Stimulated activated CD4-positive, alpha-beta T cell treated with anti-CD3 and anti-CD28 coated beads, Interleukin-1b, Interleukin-23, amount 100 ng/mL, for 48 hours (primary cell): ENCODE results near the gene ZNF552.
"Not testable (repeated sequence)": the region's sequence is repeated elsewhere in the genome, so short reads cannot be mapped to it uniquely, and the experiment has no call there.

Experiments used
- DNase-seq: peaks from one replicate; pipeline ENCODE4 v3.0.0-alpha.2; 2020

The ZNF552 gene

GRCh38 chr19:57817976-57818375, 3.3 kb upstream of the ZNF552 start:
- DNase-seq = no peak

GRCh38 chr19:57816652-57817051, 1.9 kb upstream of the ZNF552 start:
- no peak for DNase-seq

- DNase-seq = no peak
Observed at GRCh38 chr19:57815247-57816075, 748 bp upstream of the ZNF552 start.

DNA sequence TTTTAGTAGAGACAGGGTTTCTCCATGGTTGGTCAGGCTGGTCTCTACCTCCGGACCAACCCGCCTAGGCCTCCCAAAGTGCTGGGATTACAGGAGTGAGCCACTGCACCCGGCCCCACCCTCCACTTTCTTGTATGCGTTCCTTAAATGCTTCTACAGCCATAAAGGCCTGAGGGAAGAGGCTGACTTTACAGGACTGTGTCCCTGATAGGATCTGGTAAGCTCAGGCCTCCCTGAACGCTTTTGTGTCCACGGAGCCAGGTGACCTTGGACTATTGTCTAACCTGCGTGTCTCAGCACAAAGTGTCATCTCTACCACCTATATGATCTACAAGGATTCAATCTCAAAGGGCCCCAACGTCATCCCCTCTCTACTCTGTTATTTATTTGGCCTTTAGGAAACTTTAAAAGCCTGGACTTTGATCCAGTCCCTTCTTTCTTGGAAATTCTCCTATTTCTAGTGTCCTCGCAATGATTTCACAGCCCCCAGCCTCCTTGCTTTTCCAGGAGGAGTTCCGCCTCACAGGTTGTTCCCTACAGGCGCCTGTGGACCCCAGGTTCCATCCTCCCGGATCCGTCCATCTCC, 701 bp downstream of the ZNF552 start:
- DNase-seq = no peak

DNA sequence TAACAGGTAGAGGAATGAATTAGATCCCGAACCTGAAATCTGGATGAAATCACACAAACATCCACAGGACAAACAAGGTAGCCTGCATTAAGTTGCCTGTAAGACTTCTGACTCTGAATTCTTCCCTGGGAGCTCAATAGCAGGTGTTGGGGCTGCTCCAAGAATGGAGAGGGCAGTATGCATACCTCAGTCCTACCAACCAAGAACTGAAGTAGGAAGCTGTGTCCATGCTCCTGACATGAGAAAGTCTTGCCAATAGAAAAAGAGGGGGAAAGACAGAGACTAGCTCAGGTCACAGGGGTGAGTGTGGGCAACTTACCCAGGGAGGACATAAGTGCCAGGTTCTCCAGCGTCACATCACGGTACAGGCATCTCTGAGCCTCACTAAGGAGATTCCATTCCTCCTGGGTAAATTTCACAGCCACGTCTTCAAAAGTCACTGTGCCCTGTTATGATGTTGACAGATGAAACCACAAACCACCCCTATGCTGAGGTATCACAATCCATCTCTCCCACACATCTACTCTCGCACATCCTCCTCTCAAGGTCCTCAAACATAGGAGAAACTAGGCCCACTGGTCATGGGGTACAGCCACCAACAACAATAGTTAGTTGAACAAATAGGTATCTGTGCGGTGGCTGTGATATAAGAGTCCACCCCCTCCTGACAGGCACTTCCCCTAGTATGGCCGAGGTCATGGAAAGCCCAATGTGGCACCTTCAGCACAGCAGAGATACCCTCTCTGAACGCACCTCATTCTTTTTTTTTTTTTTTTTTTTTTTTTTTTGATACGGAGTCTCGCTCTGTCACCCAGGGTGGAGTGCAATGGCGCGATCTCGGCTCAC, 1.5 kb downstream of the ZNF552 start:
- not testable (repeated sequence) for DNase-seq

DNA sequence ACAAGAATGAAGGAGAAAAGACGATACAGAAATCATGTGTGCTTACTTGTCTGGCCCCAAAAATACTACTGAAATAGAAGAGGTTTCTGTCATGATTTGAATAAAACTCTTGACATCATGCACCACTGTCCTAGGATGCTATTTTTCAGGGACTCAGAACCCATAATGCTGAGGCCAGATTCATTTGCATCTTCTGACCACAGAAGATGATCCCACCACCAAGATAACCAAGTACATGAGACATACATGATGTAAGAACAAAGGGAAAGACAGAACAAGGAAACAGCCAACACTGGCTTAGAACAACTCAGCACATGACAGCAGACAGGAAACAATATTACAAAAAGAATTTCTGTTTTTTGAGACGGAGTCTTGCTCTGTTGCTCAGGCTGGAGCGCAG, 2.5 kb downstream of the ZNF552 start:
- DNase-seq = no peak

DNA sequence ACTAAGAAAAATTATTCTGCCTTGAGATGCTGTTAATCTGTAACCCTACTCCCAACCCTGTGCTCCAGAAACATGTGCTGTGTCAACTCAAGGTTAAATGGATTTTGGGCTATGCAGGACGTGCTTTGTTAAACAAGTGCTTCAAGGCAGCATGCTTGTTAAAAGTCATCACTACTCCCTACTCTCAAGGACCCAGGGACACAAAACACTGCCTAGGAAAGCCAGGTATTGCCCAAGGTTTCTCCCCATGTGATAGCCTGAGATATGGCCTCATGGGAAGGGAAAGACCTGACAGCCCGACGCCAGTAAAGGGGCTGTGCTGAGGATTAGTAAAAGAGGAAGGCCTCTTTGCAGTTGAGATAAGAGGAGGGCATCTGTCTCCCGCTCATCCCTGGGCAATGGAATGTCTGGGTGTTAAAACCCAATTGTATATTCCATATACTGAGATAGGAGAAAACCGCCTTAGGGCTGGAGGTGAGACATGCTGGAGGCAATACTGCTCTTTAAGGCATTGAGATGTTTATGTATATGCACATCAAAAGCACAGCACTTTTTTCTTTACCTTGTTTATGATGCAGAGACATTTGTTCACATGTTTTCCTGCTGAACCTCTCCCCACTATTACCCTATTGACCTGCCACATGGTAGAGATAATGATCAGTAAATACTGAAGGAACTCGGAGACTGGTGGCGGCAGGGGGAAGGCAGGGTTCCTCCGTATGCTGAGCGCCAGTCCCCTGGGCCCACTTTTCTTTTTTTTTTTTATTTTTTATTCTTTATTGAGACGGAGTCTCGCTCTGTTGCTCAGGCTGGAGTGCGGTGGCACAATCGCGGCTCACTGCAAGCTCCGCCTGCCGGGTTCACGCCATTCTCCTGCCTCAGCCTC, 4.1 kb downstream of the ZNF552 start:
- not testable (repeated sequence) for DNase-seq

DNA sequence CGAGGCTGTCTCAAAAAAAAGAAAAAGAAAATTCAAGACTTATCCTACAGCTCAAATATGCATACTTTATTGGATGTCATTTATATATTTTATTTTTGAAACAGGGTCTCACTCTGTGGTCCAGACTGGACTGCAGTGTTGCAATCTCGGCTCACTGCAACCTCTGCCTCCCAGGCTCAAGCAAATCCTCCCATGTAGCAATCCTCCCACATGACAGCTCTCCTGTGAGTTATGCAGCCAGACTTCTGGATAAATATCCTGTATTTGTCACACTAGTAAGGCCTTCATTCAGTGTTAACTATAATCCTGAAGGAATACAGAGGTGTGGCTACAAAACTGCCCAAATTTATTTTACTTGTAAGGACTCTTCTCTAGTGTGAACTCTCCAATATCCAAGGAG, 7.2 kb downstream of the ZNF552 start:
- DNase-seq = no peak

DNA sequence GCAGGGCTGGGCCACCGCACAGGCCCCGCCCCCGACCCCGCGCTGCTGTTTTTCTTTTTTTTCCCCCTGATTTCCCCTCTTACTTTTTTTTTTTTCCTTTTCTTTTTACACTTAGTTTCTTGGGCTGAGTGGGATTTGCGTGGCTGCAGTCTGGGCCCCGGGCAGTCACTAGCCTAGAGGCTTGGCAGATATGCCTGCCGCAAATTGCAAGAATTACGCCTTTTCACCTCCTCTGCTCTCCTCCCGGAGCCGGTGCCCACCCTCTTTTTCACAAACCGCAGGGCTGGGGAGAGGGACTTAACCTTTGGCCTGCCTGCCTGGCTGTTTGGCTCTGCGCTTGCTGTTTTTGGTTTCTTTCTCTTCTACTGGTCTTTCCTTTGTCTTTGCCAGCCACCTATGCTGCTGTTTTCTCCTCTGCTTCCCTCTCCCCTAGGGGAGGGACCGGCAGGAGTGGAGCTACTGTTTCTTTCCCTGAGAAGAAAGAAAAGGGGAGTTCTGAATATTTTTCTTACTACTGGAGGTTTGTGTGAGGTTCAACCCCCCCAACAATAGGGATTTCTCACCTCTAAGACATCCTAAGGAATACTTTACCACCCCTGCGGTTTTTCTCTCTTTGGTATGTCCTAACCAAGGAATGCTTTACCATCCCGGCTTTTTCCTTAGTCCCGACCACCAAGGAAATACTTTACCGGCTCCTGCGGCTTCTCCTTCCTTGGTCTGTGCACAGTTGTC, 11.0 kb downstream of the ZNF552 start:
- DNase-seq = no peak

GRCh38 chr19:57803265-57803593, 11.5 kb downstream of the ZNF552 start:
- DNase-seq = no peak

GRCh38 chr19:57802269-57802668, 12.4 kb downstream of the ZNF552 start:
- no peak for DNase-seq

DNA sequence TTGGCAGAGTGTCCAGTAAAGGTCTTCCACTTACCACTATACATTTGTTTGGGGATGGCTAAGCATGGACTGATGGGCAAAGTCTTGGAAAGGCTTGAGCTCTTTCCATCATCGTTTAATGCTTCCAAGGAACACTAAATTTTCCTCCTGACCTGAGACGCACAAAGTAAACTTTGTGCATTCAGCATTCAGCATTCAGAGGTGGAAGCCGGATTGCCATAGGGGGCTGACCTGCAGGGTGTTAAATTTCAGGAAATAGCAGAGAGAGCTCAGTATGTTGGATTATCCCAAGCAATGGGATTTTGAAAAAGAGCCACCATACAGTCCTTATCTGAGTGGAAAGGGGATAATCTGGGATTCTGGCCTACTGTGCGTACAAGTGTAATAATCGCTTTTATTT, 14.0 kb downstream of the ZNF552 start:
- no peak for DNase-seq

DNA sequence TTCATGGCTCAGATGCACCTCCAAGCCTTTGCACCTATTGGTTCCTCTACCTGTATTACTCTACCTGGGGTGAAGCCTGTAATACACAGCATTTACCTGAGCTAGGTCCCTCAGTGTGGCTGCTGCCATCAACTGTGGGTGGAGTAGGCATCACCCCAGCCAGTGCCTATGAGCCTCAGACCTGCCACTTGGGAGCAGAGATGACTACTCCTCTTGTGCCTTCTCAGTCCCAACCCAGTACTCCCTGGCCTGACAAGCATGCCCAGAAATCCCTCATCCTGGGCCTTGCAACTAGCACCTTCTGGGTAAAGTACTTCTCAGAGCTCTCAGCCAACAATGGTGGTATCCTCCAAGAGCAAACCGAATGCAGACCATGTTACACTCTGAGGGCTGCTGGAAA, 18.1 kb downstream of the ZNF552 start:
- DNase-seq = not testable (repeated sequence)

- no peak for DNase-seq
Observed at GRCh38 chr19:57789288-57789687, 25.4 kb downstream of the ZNF552 start.

DNA sequence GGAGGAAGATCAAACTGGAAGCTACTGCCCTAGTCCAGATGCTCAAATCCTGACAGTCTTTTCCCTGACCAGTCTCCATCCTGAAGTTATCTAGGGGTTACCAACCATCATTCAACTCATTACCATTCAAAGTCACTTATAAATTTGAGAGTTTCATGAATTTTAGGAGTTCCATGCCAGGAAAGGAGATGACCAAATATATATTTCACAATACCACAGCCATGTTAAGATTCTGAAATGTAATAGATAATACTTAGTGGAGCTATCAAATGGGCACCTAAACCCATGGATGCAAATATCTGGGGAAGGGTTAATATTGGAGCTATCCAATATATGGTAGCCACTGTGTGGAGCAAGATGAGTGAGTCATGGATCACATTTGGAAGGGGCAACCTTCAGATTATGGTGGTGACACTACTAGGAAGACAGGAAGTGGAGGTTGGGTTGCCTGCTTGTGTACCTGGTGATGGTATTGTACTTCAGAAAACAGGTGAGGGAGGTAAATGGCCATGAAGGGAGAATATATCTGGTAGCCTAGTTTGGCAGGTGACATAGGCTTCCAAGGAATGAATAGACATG, 26.5 kb downstream of the ZNF552 start:
- no peak for DNase-seq

GRCh38 chr19:57786906-57787305, 27.8 kb downstream of the ZNF552 start:
- no peak for DNase-seq

DNA sequence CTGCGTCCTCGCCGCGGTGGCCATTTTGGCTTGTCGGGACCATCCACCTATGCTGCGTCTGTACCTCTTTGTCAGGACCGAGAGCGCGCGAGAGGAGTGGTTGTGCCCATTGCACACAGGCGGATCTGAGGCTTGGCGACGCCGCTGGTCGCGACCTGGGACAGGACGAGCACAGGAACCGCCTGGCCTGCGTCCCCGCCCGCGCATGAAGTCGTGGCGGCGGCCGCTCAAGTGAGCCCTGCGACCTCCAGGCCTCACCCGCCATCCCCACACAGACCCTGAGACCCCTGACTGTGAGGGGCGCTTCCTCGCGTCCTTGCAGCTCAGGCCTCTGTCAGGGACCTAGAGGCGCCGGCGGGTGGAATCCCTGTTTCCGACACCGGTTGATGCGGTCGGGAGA, 28.4 kb downstream of the ZNF552 start:
- DNase-seq = no peak

- DNase-seq = no peak
Observed at GRCh38 chr19:57779220-57779845, 35.4 kb downstream of the ZNF552 start.

- DNase-seq = no peak
Observed at GRCh38 chr19:57778336-57778735, 36.4 kb downstream of the ZNF552 start.

DNA sequence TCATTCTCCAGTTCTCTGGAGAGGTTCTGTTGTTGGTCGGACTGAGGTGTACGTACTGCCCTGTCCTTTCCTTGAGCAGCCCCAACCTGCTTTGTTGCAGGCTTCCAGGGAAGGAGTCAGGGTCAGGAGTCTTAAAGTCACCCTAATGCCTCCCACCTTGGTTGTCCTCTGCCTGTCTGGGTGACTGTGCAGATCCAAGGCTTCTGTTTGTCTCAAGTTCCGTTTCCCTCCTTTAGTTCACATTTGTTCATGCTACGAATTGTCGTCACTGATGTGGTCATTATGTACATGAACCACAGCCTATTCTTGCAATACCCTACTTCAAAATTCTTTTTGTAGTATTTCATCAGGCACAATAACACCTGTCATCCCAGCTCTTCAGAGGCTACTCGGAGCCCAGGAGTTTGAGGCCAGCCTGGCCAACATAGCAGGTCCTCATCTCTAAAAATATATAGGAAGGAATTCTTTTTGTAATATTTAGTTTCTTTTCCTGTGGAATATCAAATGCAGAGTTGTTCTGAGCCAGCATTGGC, 37.9 kb downstream of the ZNF552 start:
- no peak for DNase-seq

DNA sequence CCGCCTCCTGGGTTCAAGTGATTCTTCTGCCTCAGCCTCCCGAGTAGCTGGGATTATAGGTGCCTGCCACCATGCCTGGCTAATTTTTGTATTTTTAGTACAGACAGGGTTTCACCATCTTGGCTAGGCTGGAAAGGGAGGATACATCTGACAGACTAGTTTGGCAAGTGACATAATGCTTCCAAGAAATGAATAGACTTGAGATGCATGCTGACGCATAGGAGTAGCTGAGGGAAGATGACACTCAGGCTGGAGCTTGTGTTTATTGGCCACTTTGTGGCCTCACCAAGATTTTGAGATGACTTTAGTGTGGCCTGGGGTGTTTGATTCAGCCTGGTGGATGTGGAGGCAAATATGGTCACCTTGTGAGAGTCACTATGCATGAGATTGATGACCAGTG, 41.2 kb downstream of the ZNF552 start:
- DNase-seq = no peak
